GM18907 (cell line): ENCODE results near the gene COX10.
"Not testable (repeated sequence)": the region's sequence is repeated elsewhere in the genome, so short reads cannot be mapped to it uniquely, and the experiment has no call there.

Source experiments
- ATAC-seq: cut with Tn5 transposase; IDR thresholded peaks from one replicate; pipeline ENCODE4 v1.9.1; 2021; ENCODE audit warnings: mild to moderate bottlenecking, moderate library complexity; ENCODE audit not compliant: unreplicated experiment

Gene COX10

DNA sequence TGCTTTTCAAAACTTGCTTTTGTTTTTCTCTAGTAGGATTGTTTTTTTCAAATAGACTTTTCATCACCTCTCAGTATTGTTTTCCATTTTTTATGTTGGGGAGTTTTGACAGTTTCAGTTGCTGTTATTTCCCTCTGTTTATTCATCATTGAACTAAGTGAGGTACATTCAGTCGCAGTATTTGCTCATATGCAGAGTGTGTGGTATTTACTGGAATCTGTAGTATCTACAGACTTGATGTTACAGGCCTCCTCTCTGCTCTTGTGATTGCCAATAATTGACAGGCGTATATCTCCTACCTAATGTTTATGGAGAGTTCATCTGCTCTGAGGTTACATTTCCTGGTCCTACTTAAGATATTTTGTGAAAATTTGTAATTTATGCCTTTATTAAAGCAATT is 49.6 kb downstream of the COX10 start:
- ATAC-seq: peak; percentile 69

DNA sequence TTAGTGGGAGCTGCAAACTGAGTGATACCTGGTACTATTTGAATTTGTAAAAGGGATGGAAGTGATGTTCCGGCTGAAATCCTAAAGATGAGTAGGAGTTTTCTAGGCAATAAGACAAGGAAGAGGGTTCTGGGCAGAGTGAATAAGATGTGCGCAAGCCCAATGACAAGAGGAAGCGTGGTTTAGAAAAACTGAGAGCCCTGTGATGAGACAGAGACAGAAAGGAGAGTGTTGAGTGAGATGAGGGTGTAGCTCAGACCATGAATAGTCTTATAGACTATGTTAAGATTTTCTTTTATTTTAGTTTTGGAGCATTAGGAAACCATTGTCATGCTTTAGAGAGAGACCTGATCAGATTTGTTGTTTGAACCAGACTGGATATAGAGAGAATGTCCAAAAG is 50.2 kb downstream of the COX10 start:
- no peak for ATAC-seq

DNA sequence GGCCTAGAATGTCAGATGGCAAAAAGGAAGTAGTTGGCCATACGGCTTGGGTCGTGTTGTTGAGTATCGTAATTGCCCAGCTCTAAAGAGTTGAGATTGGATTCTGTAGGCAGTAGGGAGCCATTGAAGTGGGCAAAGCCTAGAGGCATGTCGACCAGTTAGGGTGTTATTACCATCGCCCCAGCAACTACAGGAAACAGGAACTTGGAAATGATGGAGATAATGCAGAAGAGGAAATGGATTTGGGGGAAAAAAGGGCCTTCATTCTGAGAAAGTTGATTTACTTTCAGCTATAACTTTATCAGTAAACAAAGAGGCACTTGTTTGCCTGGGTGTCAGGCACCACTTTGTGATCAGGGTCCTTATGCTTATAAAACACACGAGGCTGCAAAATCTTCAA is 52.6 kb downstream of the COX10 start:
- no peak for ATAC-seq

DNA sequence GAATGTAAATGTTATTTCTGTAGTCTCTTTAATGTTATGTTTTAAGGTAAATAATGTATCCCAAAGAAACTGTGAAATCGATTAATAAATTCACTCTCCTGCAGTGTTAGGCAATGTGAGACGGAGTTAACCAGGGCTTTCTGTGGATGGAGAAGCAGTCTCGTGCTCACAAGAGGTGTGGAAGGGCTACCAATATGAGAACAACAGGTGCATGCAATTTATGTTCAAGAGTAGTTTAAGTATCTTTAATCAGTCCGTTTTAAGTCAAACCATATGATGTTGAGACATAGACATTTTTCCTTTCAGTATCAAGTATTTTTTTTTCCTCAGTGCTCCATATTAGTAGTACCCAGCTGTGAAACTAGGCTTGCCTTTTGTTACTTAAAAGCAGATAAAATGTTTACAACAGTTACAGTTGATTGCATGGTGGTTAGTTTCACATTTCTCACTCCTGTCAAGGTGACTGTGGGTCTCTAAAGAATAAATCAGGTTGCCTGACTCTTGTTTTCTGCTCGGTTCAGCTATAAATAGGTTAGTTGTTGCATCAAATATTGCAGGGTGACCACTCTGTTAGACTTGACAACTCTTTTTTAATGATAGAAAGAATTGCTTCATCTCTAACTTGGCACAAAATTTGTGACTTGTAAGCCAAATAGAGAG is 54.4 kb downstream of the COX10 start:
- no peak for ATAC-seq

DNA sequence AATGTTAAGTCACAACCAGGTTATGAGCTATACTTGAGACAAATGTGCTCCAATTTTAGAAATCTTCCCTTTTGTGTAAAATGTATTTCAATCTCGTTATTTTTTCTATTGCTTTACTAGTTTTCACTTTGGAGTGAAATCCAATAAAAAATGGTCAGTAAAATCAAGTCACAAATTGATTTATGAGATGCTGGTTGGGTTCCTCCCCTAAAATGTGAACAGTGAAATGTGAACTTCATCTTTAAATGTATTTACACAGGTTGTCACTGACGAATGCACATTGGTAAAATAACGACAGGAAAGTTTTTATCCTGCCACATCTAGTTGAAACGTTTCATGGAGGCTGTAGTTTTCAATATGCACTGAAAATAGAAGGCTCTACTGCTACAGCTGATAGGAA is 55.5 kb downstream of the COX10 start:
- no peak for ATAC-seq

DNA sequence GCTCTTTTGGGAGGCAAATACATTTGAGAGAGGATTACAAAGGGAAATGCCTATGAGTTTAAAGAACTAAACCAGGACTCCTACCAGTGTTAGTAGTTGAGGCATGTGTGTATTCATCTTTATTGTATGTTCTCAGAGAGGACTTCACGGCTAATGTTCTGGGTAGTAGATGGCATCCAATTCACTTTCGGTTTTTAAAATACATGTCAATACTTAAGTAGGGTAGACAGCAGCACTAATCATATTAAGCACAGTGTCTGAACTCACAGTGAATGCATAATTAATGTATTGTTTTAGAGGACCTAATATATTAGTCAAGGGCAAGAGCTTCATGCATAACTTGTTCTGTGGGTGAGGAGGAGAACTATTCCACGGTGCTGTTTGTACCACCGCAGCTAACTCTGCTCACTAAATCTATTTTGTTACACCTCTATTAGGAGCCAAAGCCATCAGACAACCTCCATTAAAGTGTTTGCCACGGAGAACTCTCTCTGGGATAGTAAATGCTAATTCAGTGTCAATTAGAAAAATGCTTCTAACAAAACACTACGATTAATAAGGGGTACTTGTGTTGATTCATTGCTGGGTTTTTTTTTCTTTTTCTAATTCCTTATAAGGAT is 56.3 kb downstream of the COX10 start:
- no peak for ATAC-seq

DNA sequence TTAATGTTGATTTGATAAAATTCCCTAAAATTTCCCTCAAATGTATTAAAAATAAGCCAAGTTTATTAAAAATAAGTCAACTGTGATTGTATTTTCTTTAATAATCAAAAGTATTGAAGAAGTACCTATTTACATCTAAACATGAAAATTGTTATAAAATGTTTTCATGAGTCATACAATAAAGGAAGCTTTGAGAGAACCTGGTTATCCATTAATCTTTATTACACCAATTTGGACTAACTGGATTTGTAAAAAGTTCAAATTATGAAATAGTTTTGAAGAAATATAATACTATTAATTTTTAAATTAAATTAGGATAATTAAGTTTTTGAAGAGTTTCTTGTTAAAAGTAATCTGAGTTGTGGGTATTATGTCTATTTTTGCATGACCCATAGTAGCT is 63.8 kb downstream of the COX10 start:
- no peak for ATAC-seq

DNA sequence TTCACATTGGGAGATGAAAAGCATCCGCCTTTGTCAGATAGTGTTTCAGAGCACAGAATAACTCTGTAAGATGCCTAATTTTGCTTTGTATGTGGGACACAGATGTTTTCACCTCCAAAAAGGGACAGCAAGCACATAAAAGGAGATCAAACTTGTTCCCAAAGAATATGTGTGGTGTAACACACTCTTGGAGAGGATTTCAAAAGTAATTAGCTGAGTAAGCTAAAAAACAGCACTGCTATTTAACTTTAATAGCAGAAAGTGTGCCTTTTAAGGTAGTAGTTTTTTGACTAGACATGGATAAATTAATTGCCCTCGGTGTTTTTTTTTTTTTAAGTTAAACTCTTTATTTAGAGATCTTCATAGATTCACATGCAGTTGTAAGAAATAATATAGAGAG is 65.2 kb downstream of the COX10 start:
- ATAC-seq: no peak

DNA sequence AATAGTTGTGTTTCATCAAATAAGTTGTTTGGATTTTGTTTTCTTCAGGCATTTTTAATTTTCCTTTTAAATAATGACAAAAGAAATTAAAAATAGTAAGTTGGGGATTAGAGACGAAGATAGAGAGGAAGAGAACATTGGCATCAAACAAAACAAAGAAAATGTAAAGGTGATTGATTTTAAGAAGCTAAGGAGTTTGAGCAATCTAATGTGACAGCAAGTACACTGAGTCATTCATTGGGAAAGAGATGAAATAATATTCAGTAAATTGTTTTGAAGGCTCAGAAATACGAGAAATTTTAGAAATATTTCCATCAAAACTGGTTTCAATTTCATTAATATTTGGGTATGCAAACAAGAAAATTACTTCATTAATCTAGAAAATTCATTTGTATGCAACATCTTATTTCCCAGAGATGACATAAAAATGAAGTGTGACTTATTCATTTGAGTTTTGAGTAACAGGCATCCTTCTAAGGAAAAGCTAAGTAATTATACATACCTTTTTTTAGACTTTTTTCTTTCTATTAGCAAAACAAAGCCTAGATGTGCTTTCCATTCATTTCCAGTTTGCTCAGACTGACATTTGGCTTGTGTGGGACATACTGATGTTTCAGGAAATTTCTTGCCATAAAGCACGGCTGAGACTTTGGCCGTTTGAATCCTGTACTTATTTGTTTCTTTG is 66.7 kb downstream of the COX10 start:
- ATAC-seq: no peak

DNA sequence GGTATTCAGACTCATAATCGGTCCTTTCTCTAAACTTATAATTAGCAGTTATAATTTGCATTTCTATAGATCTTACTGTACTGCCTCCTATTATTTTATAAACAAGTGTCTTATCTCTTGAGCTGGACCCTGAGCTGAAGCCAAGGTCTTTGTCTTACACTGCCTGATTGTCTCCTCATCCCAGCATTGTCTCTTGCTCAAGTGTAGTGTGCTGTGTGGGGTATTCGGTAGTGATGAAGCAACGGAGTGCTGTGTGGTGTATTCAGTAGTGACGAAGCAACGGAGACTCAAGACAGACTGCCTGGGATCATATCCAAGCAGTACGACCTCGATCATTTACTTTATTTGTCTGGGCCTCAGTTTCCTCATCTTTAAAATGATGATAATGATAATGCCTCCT is 69.3 kb downstream of the COX10 start:
- ATAC-seq: no peak

DNA sequence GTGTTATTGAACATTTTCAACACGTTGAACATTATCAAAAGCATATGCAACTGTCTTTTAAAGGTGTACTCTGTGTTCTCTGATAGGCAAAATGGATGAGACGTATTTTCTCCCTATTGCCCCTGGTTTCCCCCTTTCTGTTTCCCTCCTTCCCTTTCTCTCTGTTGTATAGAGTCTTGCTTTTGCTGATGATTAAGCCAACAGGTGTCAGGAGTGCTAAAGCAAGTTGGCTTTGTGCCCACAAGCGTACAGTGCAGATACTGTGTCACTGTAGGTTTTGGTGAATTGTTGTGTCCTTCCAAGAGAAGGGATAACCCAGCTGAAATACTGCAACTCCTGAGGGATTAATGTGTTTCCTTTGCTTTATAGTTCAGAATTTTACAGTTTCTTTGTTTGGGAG is 74.4 kb downstream of the COX10 start:
- ATAC-seq: no peak

DNA sequence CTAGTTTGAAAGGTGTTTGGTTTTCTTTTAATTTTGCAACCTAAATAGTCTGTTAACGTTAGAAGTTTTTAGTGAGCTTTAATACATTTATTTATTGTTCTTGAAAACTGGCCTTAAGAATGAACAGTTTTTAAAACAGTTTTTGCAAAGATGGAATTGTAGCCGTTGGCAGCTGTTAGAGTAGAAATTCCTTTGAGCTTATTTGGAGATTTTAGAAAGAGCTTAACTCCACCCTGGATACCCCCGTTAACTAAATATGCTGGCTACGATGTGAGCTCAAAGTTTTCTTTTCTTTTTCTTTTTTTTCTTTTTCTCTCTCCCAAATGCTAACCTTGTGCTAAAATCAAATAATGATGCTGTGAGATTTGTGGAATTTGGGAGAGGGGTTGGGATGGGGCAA is 75.2 kb downstream of the COX10 start:
- ATAC-seq: no peak

DNA sequence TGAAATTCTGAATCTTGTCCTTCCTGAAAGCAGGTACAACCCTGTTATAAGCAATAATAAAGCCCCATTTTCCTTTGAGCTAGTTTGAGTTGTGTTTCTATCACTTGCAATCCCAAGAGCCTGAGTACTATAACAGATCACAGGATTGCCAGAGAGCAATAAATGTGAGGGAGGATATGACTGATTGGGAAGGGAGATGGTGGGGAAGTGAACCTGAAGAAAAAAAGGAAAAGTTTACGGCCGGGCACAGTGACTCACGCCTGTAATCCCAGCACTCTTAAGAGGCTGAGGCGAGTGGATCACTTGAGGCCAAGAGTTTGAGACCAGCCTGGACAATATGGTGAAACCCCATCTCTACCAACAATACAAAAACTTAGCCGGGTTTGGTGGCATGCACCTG is 80.4 kb downstream of the COX10 start:
- no peak for ATAC-seq

DNA sequence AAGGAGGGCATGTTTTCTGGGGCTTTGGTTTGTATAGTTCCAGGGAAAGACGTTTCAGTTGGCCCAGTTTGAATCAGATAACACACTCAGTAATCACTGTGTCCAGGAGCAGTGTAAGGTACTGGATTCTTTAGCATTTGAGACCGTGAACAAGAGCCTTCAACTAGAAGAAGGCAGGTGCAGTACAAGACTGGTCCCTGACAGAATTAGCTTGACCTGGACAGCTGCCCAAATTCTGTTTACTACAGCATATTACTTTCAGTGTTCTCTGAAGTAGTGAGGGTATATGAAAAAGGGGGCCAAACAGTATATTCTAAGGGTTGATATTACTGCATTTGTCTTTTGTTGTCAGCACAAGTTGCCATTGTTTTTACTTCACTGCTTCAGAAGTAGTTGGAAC is 81.3 kb downstream of the COX10 start:
- ATAC-seq: no peak

DNA sequence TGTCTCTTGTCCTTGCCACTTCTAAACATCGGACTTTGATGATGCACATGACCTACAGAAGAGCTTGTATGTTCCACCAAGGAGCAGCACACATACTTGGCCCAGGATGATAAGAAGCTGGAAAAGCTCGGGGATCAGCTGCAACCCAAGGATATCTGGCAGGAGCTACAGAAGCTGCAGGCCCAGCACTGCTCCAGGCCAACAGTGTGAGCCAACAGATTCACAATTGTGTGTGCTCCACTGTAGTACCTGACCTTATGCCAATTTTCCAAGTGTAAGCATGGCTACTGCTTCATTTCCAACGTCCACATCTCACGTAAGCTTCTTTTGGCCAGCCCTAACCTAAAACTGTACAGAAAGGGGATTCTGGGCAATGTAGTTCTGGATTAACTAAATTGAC is 83.4 kb downstream of the COX10 start:
- no peak for ATAC-seq

DNA sequence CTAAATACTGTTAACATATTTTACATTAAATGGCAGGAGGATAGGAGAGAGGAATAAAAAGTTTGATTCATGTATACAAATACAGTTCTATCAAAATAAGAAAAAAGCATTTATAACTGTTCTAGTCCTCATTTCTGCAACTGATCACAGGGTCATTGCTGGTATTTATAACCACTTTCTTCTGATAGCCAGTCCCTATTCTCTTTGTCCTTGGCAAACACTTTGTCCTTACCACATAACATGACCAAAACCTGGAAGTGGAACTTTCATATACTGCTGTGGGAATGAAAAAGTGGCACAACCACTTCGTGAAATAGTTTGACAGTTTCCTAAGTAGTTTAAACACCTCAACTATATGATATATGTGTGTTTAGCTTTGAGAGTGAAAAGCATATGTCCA is 84.1 kb downstream of the COX10 start:
- ATAC-seq: no peak

DNA sequence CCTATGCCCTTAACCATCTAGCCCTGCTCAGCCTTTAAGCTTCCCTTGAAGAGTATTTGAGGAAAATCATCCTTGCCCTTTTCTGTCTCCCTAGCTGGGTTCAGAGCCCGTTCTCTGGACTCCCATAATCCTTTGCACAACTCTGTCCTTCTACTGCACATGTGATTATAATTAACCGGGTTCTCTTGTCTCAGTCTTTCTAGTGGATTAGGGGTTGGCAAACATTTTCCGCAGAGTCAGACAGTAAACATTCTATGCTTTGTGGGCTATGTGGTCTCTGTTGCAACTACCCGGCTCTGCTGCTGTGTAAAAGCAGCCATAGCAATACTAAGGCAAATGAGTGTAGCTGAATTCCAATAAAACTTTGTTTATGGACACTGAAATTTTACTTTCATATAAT is 87.4 kb downstream of the COX10 start:
- no peak for ATAC-seq

DNA sequence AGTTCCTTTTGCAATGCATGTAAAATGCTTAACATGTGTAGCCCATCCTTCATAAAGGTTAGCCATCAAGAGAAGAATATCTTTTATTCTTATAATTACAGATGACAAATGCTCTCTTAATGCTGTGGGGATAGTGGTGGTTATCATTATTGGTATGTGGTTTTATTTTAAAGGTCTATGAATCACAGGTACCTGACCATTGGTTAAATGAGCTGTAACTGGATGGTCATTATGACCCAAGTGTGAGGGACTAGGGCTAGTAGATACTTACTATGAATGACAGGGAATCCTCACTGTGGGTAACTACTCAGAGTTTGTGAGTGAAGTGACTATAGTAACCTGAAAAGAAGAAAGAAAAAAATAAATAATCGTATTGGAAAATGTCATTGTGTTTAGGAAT is 88.5 kb downstream of the COX10 start:
- no peak for ATAC-seq

DNA sequence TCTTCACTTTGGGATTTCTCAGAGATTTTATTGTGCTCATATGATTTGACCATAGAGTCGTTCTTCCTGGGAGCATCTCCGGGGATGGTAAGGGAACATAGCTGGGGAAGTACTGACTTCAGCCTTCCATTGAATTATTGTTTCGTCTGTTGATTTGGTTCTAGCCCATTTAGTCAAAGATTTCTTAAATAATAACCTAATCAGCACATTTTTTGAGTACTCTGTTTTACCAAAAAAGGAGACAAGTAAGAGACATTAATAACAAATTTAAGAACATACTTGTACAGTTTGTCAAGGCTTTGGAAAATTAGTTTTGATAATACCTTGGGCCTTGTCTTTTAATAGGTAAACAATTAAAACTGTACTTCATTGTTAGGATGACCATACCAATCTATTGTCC is 89.4 kb downstream of the COX10 start:
- ATAC-seq: no peak

DNA sequence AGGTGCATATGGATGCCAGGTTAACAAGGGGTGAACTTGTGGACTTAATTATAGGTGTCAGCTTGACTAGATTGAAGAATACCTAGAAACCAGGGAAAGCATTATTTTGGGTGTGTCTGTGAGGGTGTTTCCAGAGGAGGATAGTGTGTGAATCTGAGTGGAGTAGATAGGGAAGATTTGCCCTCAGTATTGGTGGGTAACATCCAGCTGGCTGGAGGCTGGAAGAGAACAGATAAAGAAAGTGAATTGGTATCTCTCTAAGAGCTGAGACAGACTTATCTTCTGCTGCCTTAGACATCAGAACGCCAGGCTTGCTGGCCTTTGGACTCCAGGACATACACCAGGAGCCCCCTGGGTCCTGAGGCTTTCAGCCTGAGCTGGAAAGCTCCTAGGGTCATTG is 92.1 kb downstream of the COX10 start:
- ATAC-seq: no peak

DNA sequence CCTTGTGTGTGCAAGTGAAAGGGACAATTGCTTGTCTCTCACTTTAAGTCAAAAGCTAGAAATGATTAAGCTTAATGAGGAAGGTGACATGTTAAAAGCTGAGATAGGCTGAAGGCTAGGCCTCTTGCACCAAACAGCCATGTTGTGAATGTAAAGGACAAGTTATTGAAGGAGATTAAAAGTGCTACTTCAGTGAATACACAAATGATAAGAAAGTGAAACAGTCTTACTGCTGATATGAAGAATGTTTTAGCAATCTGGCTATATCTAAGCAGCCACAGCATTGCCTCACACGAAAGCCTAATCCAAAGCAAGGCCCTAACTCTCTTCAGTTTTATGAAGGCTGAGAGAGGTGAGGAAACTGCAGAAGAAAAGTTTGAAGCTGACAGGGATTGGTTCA is 96.3 kb downstream of the COX10 start:
- no peak for ATAC-seq

DNA sequence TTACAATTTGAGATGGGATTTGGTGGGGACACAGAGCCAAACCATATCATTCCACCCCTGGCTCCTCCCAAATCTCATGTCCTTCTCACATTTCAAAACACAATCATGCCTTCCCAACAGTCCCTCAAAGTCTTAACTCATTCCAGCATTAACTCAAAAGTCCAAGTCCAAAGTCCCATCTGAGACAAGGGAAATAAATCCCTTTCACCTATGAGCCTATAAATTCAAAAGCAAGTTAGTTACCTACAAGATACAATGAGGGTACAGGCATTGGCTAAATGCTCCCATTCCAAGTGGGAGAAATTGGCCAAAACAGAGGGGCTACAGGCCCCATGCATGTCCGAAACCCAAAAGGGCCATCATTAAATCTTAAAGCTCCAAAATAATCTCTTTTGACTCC is 98.5 kb downstream of the COX10 start:
- ATAC-seq: not testable (repeated sequence)

DNA sequence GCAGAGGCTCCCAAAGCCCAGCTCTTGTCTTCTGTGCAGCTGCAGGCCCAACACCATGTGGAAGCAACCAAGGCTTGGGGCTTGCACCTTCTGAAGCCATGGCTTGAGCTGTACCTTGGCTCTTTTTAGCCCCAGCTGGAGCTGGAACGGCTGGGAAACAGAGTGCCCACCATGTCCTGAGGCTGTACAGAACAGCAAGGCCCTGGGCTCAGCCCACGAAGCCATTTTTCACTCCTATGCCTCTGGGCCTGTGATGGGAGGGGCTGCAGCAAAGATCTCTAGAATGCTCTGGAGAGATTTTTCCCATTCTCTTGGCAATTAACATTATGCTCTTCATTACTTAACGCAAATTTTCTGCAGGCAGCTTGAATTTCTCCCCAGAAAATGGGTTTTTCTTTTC is 99.3 kb downstream of the COX10 start:
- no peak for ATAC-seq
